ENCODE measurements around the gene YBEY.

Gene YBEY

GRCh38 chr21:46328151-46328550 lies 42.0 kb downstream of the YBEY start:
- TF ChIP-seq CTCF (IDR thresholded peaks at IDR 0.05; ENCODE audit: low read depth, low read length) = no peak
- no peak for DNase-seq (ENCODE audit: extremely low read depth, low read depth)

GRCh38 chr21:46329796-46330195 lies 43.7 kb downstream of the YBEY start:
- DNase-seq (ENCODE audit: extremely low read depth, low read depth) = no peak
- TF ChIP-seq CTCF (IDR thresholded peaks at IDR 0.05; ENCODE audit: low read depth, low read length) = no peak

- no peak for TF ChIP-seq CTCF (IDR thresholded peaks at IDR 0.05; ENCODE audit: low read depth, low read length)
- no peak for DNase-seq (ENCODE audit: extremely low read depth, low read depth)
These were observed 48.4 kb downstream of the YBEY start for GRCh38 chr21:46334351-46335140.

GRCh38 chr21:46336603-46337002 lies 50.5 kb downstream of the YBEY start:
- DNase-seq (ENCODE audit: extremely low read depth, low read depth) = no peak
- no peak for TF ChIP-seq CTCF (IDR thresholded peaks at IDR 0.05; ENCODE audit: low read depth, low read length)

- no peak for TF ChIP-seq CTCF (IDR thresholded peaks at IDR 0.05; ENCODE audit: low read depth, low read length)
- no peak for DNase-seq (ENCODE audit: extremely low read depth, low read depth)
These were observed 54.9 kb downstream of the YBEY start for GRCh38 chr21:46340998-46341397.

GRCh38 chr21:46344219-46344915 lies 58.2 kb downstream of the YBEY start:
- no peak for TF ChIP-seq CTCF (IDR thresholded peaks at IDR 0.05; ENCODE audit: low read depth, low read length)
- DNase-seq (ENCODE audit: extremely low read depth, low read depth) = no peak

GRCh38 chr21:46345861-46346260 lies 59.7 kb downstream of the YBEY start:
- TF ChIP-seq CTCF (IDR thresholded peaks at IDR 0.05; ENCODE audit: low read depth, low read length) = no peak
- DNase-seq (ENCODE audit: extremely low read depth, low read depth) = no peak

Data from AG09319 (cell line).